Activated CD4-positive, alpha-beta T cell treated with anti-CD3 and anti-CD28 coated beads, Interleukin-2, amount 50 U/mL, for 4 hours (primary cell): ENCODE measurements around the gene SSBP3.
"Not testable (repeated sequence)": the region's sequence is repeated elsewhere in the genome, so short reads cannot be mapped to it uniquely, and the experiment has no call there.

Experiments
- DNase-seq, 2 experiments: peaks; one replicate each; pipeline ENCODE4 v3.0.0-alpha.2; 2020

The SSBP3 gene

GRCh38 chr1:54239035-54239383 is 167.2 kb downstream of the SSBP3 start:
- no peak for DNase-seq

GRCh38 chr1:54238353-54239034 is 167.7 kb downstream of the SSBP3 start:
- DNase-seq: no peak

- DNase-seq: no peak
Measured at GRCh38 chr1:54237586-54237985, 168.6 kb downstream of the SSBP3 start.

GRCh38 chr1:54234284-54234683 is 171.9 kb downstream of the SSBP3 start:
- no peak for DNase-seq

GRCh38 chr1:54233196-54233595 is 173.0 kb downstream of the SSBP3 start:
- DNase-seq: not testable (repeated sequence)

GRCh38 chr1:54230507-54231339 is 175.5 kb downstream of the SSBP3 start:
- DNase-seq: no peak

- peak; percentile 9 to 18 for DNase-seq
Measured at GRCh38 chr1:54229281-54229891, 176.8 kb downstream of the SSBP3 start.

- no peak for DNase-seq
Measured at GRCh38 chr1:54228638-54229079, 177.5 kb downstream of the SSBP3 start.

GRCh38 chr1:54227891-54228310 is 178.3 kb downstream of the SSBP3 start:
- DNase-seq: no peak

- DNase-seq: no peak
Measured at GRCh38 chr1:54227091-54227602, 179.0 kb downstream of the SSBP3 start.

- no peak for DNase-seq
Measured at GRCh38 chr1:54225986-54226559, 180.1 kb downstream of the SSBP3 start.

- no peak for DNase-seq
Measured at GRCh38 chr1:54225378-54225777, 180.8 kb downstream of the SSBP3 start.

- DNase-seq: no peak
Measured at GRCh38 chr1:54224233-54224632, 182.0 kb downstream of the SSBP3 start.

- no peak for DNase-seq
Measured at GRCh38 chr1:54223441-54224202, 182.6 kb downstream of the SSBP3 start.

- no peak for DNase-seq
Measured at GRCh38 chr1:54222711-54223110, 183.5 kb downstream of the SSBP3 start.

- DNase-seq: no peak
Measured at GRCh38 chr1:54221867-54222484, 184.2 kb downstream of the SSBP3 start.

GRCh38 chr1:54221113-54221834 is 184.9 kb downstream of the SSBP3 start:
- no peak for DNase-seq

GRCh38 chr1:54220004-54220811 is 186.0 kb downstream of the SSBP3 start:
- DNase-seq: no peak

- no peak for DNase-seq
Measured at GRCh38 chr1:54219688-54220003, 186.5 kb downstream of the SSBP3 start.

- no peak for DNase-seq
Measured at GRCh38 chr1:54218883-54219687, 187.1 kb downstream of the SSBP3 start.
